Uterus (tissue), 4 donors: ENCODE results near the gene ANKRD52. TPM values are rescaled to one million over a fixed set of nuclear protein-coding genes. Genes with fewer than 3 reads are reported as not detected.

Experiments
- DNase-seq, 2 donors: peaks; one replicate each; pipeline ENCODE4 v3.0.0-alpha.2; 2019 to 2020
- H3K27ac ChIP-seq, 2 donors: fragments of 200-600 bp; sonication (generic); 1 replicate in 1 of 2; 2 replicates in 1 of 2; pipeline ENCODE4 v1.5.1; 2016 to 2018
- H3K27me3 ChIP-seq, 2 donors: fragments of 200-600 bp; sonication (generic); one replicate each; pipeline ENCODE4 v1.5.1; 2018 to 2019; ENCODE audit warnings: control low read depth in 1 of 2
- H3K36me3 ChIP-seq, 2 donors: fragments of 200-600 bp; sonication (generic); one replicate each; pipeline ENCODE4 v1.5.1; 2019; ENCODE audit warnings: control low read depth in 1 of 2
- H3K4me1 ChIP-seq, 2 donors: fragments of 200-600 bp; sonication (generic); one replicate each; pipeline ENCODE4 v1.5.1; 2018 to 2019; ENCODE audit warnings: control low read depth in 1 of 2
- H3K4me3 ChIP-seq, 2 donors: fragments of 200-600 bp; sonication (generic); 1 replicate in 1 of 2; 2 replicates in 1 of 2; pipeline ENCODE4 v1.5.1; 2018 to 2019; ENCODE audit warnings: mild to moderate bottlenecking in 1 of 2
- H3K9me3 ChIP-seq, 2 donors: fragments of 200-600 bp; sonication (generic); one replicate each; pipeline ENCODE4 v1.5.1; 2019; ENCODE audit warnings: control low read depth in 1 of 2
- POLR2A ChIP-seq, 2 donors: fragments of 450-650 bp; IDR thresholded peaks; one replicate each; pipeline ENCODE4 v1.6.1; 2016; ENCODE audit warnings: antibody characterized with exemption in 2 of 2, mild to moderate bottlenecking in 1 of 2, moderate library complexity in 1 of 2
- intact Hi-C: fragments of 100-400 bp; cut with DNase I; formaldehyde crosslinking; loops from one replicate; pipeline ENCODE4 v1.15.1; 2023; ENCODE audit warnings: low total_unique reads
- total RNA-seq, 4 donors: library from RNA; depleted of rRNA in 3 of 4; stranded (reverse); fragments of >200 nt in 3 of 4; gene quantifications; one replicate each; pipeline versions ENCODE4 v1.1.0 to v1.2.4, GENCODE V29; 2014 to 2023
- TF ChIP-seq, protein P1 (sequence below), 4 experiments: fragments of 200-600 bp in 2 of 4; fragments of 450-650 bp in 2 of 4; sonication (generic) in 2 of 4; IDR thresholded peaks; one replicate each; pipeline ENCODE4 v1.5.1; 2016 to 2019; ENCODE audit warnings: antibody characterized with exemption in 4 of 4, mild to moderate bottlenecking in 2 of 4, moderate library complexity in 1 of 4
- donor health status: DM: yes; HTN: yes; CAD: no.

The ANKRD52 gene
- total RNA-seq, 4 donors from 2014 or later: 0.88 to 35.4 (median 15.5) TPM

DNA sequence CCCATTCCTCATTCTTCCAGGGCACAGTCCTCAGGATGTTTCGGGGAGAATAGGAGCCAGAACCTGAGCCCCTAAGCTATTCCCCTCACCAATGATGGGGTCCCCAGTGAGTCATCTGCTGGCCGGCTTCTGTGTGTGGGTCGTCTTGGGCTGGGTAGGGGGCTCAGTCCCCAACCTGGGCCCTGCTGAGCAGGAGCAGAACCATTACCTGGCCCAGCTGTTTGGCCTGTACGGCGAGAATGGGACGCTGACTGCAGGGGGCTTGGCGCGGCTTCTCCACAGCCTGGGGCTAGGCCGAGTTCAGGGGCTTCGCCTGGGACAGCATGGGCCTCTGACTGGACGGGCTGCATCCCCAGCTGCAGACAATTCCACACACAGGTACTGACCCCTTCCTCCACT is 27.0 kb downstream of the ANKRD52 start:
- Histone ChIP-seq H3K36me3 (no peaks in the 10 kb centered on the region), H3K4me3 (no peak overlapping the region), H3K27ac (no peak overlapping the region), H3K4me1 (no peaks in the 10 kb centered on the region), H3K27me3 (no peaks in the 10 kb centered on the region), H3K9me3 (no peaks in the 10 kb centered on the region)
- DNase-seq: no peak
- intact Hi-C loops: no loop called here
- no peak for TF ChIP-seq POLR2A (IDR thresholded peaks at IDR 0.05)
- TF ChIP-seq, protein P1, sequence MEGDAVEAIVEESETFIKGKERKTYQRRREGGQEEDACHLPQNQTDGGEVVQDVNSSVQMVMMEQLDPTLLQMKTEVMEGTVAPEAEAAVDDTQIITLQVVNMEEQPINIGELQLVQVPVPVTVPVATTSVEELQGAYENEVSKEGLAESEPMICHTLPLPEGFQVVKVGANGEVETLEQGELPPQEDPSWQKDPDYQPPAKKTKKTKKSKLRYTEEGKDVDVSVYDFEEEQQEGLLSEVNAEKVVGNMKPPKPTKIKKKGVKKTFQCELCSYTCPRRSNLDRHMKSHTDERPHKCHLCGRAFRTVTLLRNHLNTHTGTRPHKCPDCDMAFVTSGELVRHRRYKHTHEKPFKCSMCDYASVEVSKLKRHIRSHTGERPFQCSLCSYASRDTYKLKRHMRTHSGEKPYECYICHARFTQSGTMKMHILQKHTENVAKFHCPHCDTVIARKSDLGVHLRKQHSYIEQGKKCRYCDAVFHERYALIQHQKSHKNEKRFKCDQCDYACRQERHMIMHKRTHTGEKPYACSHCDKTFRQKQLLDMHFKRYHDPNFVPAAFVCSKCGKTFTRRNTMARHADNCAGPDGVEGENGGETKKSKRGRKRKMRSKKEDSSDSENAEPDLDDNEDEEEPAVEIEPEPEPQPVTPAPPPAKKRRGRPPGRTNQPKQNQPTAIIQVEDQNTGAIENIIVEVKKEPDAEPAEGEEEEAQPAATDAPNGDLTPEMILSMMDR (IDR thresholded peaks at IDR 0.05): no peak

DNA sequence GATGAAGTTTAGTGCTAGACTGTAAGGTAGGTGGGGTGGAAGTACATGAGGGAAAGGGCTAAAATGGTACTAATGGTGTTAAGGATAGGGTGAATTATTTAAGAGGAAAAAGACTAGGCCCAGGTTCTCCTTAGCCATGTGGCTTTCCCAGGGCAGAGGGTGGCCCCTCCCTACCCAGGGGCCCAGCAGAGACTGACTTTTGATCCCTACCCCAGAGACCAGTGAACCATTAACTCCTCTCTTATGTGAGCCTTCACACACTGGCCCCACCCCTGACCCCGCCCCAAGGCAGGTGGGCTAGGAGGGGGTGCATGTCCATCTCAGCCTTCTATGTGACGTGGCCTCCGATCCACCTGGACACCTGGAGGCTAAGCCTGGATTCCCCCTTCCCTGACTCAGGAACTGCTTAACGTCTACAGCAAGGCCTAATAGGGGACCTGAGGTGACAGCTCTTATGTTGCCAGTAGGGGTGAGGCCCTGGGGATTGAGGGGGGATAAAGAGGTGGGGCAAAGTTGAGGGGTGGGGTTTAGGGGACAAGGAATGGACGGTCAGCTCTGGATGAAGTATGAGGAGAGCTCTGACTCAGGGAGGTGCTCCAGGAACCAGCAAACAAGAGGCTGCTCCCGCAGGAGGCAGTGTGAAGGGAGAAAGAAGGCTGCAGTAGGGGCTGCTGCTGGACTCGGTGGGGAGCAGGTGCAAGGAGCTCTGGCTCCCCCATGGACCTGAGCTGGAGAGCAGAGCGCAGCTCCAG is 27.6 kb downstream of the ANKRD52 start:
- H3K4me3 ChIP-seq: no peak overlapping the region
- intact Hi-C loops: no loop called here
- H3K4me1 ChIP-seq: no peaks in the 10 kb centered on the region
- no peak for TF ChIP-seq POLR2A (IDR thresholded peaks at IDR 0.05)
- TF ChIP-seq, protein P1 (IDR thresholded peaks at IDR 0.05): no peak
- no peaks in the 10 kb centered on the region for H3K27me3 ChIP-seq
- no peak overlapping the region for H3K27ac ChIP-seq
- no peak for DNase-seq
- H3K36me3 ChIP-seq: no peaks in the 10 kb centered on the region
- H3K9me3 ChIP-seq: no peaks in the 10 kb centered on the region

DNA sequence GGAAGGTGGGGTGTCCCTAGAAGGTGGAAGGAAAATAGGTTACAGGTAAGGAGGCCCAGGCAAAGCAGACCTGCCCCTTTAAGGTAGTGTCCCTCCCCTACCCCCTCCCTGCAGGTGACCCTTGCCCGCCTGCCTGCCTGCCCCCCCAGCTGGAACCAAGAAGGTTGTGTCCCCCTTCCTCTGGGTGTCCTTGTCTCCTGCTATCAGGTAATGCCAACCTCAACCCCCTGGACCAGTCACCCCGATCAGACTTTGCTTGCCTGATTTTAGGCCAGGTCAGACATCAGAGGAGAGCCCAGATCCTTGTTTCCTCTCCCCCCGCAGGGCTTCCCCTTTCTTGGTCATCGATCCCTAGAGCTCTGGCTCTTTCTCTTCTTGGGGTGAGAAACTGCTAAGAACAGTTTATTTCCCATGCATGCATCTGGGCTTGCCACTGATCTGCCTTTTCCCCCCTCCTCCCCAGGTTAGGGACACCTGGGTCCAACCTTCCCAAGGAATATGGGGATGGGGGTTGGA is 28.2 kb downstream of the ANKRD52 start, which contains the start of gene SLC39A5:
Gene SLC39A5 (plus strand): TSS at position 136 of the 516 bp plus-strand sequence. CDS start 1,224 bp downstream, outside the sequence.
- H3K27me3 ChIP-seq: no peaks in the 10 kb centered on the region
- intact Hi-C loops: no loop called here
- H3K36me3 ChIP-seq: no peaks in the 10 kb centered on the region
- H3K4me3 ChIP-seq: no peak within 1 kb of the TSS
- TF ChIP-seq, protein P1 (IDR thresholded peaks at IDR 0.05): no peak
- TF ChIP-seq POLR2A (IDR thresholded peaks at IDR 0.05): no peak
- H3K9me3 ChIP-seq: no peaks in the 10 kb centered on the region
- H3K27ac ChIP-seq: no peak within 1 kb of the TSS
- H3K4me1 ChIP-seq: no peaks in the 10 kb centered on the region
- no peak for DNase-seq

DNA sequence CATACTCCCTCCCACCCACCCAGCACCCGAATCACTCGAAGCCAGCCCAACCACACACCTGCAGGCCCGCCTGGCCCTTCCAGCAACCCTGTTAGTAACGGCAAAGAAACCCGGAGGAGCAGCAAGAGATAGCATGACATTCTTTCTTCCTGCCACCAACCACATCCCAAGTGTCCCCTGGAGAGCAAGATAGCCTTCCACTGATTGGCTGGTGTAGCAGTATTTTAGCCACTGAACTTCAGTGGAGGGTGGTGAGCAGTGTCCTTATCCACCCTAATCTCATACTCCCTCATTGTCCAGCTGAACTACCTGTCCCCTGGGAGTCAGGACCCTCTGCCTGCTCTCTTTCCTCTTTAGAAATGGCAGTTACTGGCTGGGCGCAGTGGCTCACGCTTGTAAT is 29.1 kb downstream of the ANKRD52 start:
- intact Hi-C loops: no loop called here
- H3K4me3 ChIP-seq: no peak overlapping the region
- no peak for DNase-seq
- no peaks in the 10 kb centered on the region for H3K4me1 ChIP-seq
- H3K27ac ChIP-seq: no peak overlapping the region
- no peaks in the 10 kb centered on the region for H3K36me3 ChIP-seq
- no peaks in the 10 kb centered on the region for H3K27me3 ChIP-seq
- H3K9me3 ChIP-seq: no peaks in the 10 kb centered on the region
- TF ChIP-seq POLR2A (IDR thresholded peaks at IDR 0.05): no peak
- TF ChIP-seq, protein P1 (IDR thresholded peaks at IDR 0.05): no peak

DNA sequence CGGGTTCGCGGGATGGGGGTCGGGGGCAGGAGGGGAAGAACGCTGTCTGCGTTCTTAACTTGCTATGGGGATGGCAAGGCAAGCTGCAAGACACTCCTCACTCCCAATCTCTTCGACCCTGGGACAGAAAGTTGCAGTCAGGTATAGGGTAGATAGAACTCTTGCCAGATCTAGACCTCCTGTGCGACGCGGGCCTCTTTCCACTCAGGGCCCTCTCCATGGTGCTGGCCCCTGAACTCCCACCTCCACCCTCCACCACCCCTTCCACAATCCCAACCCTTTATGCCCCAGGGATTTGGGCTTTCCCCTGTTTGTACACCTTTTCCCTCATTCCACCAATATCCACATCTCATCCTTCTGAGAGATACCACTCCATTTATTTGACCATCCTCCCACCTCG is 33.2 kb downstream of the ANKRD52 start:
- intact Hi-C loops: loop anchor here (5.0 kb wide), 1 partner anchor 108 kb away; the partner anchor contains the start of genes RPL41 and ZC3H10
- no peaks in the 10 kb centered on the region for H3K27me3 ChIP-seq
- peak overlapping the region; percentile 87 to 99 for H3K27ac ChIP-seq
- no peaks in the 10 kb centered on the region for H3K36me3 ChIP-seq
- DNase-seq: no peak
- H3K9me3 ChIP-seq: no peaks in the 10 kb centered on the region
- H3K4me3 ChIP-seq: peak overlapping the region; percentile 59 to 60
- H3K4me1 ChIP-seq: peaks cover 3 to 8% of the 10 kb centered on the region in 2 donors
- TF ChIP-seq, protein P1 (IDR thresholded peaks at IDR 0.05): no peak
- no peak for TF ChIP-seq POLR2A (IDR thresholded peaks at IDR 0.05)
